ENCODE results near the gene TPP2.

The TPP2 gene

DNA sequence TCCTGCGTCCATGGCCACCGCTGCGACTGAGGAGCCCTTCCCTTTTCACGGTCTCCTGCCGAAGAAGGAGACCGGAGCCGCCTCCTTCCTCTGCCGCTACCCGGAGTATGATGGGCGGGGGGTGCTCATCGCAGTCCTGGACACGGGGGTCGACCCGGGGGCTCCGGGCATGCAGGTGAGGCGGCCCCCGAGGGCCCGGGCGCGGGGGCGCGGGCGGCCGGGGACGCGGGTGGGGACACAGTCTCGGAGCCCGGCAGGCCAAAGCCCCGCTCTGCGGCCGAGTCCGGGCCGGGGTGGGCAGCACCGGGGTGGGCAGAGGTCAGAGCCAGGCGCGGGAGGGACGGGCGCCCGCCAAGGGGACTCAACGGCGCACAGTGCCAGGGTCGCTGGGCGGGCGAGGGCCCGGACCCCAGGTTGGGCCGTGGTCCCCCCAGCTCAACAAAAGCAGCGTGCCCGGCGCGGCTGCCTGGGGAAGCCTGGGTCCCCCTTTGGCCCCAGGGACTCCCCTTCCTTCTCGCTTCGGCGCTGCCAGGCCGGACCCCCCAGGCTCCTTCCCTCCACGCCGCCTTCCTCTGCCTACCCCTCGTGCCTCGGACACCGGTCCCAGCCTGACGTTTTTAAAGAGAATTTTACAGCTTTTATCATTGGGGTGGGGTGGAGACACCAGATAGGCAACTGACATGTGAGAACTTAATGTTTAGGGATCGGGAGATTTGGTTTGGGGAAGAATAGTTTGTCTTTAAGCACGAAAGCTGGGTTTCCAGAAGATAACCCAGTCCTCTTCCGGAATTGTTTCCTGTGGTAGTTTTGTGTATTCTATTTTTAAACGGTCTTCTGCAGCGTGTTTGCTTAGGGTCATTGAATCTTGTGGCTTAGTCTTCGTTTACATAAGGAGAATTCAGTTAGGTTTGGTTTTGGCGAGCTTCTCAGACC is 509 bp downstream of the TPP2 start:
- DNase-seq (ENCODE audit: low spot score), result peak; percentile 22

DNA sequence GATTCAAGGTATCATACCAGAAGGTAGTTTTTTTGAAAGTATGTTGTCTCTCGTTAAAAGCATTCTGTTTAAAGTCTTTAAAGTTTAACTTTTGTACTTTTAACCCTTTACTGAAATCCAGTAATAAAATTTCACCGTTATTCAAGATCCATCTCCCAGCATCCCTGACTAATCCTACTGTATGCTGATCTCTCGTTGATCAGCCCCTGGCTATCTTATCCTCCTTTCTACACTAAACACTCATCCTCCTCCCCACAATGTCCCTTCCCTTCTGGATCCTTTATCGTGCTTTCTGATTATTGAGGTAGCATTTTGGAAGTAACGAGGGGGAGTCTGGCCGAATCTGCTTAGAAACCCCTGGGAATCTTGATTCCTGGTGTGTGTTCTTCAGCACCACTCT is 1.3 kb downstream of the TPP2 start:
- peak; percentile 14 for DNase-seq (ENCODE audit: low spot score)

DNA sequence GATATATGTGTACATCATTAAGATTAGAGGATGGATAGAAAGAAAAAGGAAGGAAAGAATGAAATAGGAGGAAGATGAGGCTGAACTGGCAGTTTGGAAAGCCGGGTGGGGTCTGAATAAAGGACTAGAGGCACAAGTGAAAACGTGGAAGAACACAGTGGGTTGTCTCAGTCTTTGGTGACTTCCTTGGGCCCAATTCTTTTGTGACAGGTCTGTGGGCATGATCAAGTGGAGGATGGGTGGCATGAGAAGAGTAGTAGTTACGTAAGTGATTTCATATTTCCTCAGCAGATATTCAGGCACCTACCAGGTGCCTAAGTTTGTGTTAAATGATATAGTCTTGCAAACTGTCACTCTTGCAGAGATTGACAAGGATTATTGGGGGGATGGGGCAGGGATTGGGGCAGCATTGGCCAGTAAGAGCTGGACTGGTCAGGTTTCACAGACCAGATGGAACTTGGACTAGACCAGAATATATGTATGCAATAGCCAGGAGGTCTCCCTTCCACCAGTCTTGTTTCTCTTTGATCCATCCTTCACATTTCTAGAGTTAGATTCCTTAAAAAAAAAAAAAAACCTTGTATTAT is 2.7 kb downstream of the TPP2 start:
- no peak for DNase-seq (ENCODE audit: low spot score)

DNA sequence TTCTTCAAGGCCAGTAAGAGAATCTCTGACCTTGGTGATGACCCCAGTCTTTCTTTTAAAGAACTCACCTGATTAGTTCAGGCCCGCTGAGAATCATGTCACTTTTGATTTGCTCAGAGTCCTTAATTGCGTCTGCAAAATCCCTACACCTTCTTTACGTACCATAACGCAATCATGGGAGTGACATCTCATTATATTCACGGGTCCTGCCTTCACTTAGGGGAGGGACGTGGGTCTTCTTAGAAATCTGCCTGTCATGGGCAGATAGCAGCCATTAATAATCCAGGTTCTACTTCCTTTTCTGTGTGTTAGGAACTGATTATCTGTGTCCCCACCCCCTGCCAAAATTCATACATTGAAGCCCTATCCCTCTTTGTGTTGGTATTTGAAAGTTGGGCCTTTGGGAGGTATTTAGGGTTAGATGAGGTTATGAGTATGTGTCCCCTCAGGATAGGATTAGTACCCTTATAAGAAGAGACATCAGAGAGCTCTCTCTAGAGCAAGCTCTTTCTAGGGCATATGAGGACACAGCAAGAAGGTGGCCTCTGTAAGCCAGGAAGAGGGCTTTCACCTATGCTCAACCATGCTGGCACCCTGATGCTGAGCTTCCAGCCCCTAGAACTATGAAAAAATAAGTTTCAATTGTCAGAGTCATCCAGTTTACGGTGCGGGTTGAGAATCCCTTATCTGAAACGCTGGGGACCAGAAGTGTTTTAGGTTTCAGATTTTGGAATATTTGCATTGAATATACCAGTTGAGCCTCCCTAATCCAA is 9.9 kb downstream of the TPP2 start:
- no peak for DNase-seq (ENCODE audit: low spot score)

DNA sequence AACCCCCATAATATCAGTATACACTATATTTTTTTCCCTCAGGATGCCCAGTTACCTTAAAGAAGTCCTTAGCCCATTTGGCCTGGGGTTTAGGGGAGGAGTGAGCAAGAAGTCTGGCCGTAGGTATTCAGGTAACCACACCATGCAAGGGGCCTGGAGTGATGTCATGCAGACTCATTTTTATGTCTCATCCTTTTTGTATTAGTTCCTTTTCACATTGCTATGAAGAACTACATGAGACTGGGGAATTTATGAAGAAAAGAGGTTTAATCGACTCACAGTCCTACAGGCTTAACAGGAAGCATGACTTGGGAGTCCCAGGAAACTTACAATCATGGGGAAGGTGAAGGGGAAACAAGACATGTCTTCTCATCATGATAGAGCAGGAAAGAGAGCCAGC is 12.2 kb downstream of the TPP2 start:
- no peak for DNase-seq (ENCODE audit: low spot score)

DNA sequence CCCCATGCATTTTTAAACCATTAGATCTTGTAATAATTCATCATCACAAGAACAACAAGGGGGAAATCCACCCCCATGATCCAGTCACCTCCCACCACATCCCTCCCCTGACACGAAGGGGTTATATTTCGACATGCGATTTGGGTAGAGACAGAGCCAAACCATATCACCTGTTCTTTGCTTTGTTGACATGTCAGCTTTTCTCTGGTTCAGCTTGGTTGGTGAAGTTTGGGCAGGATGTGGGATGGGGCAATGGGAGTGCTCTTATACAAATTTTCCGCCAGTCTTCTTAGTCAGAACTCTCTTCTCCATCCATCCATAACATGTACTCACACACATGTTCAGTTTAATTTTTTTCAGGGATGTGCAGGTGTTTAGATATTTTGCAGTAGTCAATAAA is 12.9 kb downstream of the TPP2 start:
- no peak for DNase-seq (ENCODE audit: low spot score)

DNA sequence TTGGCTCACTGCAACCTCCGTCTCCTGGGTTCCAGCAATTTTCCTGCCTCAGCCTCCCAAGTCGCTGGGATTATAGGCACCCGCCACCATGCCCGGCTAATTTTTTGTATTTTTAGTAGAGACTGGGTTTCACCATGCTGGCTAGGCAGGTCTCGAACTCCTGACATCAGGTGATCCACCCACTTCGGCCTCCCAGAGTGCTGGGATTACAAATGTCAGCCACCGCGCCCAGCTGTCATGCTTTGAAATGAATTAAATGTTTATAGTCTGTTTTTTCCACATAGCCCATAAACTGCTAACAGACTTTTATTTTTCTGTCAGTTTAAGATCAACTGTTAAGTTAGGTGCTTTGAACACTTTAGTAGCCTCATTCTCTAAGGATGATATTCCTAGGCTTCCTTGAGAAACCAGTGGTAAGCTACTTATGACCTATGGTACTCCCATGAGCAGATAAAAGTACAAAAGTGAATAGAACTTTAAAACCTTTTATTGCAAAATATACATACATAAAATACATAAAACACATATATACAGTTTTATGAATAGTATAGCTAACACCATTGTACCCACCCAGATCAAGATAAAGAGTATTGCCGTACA is 13.6 kb downstream of the TPP2 start:
- no peak for DNase-seq (ENCODE audit: low spot score)

DNA sequence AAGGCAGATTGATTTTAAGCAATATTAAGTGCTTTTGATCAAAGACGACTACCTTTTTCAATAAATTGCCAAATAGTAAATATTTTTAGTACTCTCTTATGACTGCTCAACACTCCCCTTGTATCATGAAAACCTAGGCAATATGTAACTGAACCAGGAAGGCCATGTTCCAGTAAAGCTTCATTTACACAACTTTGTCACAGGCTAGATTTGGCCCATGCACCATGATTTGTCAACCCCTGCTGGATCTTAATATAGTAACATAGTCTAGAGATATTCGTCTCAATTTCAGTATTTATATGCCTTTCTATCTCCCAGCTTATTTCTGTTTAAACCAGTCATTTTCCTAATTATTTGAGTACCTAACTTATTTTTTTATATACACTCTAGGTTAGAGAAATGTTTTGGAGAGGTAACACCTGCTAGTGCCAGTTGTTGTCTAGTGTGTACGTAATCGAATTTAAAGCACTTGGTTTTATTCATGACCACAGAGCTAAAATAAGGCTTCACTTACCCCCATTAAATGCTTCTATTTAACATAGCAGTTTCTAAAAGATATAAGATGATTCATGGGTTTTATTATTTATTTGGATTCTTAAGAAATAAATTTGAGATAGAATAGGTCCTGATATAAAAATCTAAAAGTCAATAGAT is 21.0 kb downstream of the TPP2 start:
- no peak for DNase-seq (ENCODE audit: low spot score)

DNA sequence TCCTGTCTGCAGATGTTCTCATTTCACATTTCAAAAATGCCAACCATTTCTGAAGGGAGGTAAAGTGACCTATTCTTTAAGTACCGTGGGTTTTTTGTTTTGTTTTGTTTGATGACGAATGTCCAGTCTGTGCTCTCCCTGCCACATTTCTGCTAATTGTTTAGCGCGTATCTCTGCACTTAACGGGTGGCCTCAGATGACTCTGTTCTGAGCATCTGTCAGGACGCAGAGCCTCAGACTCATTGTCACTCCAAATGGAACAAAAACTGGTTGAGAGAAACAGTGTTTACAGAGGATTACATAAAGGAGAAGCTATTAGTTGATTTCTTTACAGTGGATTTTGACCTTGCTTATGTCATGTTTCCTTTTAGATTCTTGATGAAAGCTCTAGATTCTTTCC is 23.7 kb downstream of the TPP2 start:
- DNase-seq (ENCODE audit: low spot score), result no peak

DNA sequence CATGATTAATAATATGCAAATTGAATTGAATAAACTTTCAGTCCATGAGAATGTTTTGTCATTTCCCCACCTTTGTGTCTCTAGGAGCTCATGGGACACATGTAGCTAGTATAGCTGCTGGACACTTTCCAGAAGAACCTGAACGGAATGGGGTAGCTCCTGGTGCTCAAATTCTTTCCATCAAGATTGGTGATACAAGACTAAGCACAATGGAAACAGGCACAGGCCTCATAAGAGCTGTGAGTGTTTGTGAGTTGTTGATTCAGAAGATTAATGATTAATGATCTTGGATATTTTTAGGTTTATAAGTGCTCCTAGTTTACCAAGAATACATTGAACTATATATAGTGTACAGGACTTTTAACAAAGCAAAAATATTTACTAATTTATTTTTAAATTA is 30.1 kb downstream of the TPP2 start:
- no peak for DNase-seq (ENCODE audit: low spot score)

DNA sequence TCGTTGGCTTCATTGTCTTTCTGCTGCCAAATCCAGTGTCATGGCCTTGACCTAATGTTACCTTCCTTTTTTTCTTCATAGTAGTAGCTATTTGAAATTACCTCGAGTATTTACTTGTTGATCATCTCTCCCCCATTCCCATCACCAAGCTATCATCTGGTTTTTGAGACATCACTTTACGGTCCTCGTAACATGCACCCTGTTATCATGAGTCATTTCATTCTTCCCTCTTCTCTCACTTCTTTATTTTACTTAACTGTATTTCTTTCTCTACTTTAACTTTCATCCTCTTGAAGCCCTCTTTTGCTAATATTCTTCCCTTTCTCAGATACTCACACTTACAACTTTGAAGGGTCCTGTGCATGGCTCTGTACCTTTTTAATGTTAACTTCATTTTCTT is 31.8 kb downstream of the TPP2 start:
- DNase-seq (ENCODE audit: low spot score), result no peak

DNA sequence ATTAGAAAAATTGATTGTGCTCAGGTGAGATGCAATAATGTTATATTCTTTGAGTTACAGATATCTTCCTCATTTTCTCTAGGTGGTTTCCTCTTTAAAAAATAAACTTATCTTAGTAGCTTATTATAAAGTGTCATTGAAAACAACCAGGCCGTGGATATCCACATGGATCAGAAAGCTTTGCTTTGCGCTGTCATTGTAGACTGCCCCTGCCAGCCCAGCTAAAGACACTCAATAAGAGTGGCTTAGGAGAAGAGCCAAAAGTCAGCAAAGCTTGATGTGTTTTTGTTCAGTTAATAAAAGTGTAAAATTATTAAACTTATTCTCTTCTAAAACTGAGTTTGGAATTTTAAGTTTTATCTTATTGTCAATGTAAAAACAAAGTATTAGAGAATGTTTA is 34.4 kb downstream of the TPP2 start:
- no peak for DNase-seq (ENCODE audit: low spot score)

DNA sequence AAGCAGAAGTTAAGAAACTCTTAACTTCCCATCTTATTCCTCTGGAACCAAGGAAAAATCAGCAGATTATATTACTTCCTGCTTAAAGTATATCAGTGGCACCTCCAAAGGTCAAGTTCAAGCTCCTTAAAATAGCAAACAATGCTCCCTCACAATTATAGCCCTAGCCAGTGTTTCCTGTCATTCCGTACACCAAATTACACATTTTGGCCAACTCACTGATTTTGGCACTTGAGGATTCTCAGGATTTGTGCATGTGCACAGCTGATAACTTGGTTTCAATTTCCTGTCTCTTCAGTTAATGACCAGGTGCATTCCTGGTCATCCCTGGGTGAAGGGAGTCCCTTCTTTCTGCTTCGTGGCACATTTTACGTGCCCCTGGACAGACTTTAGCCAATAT is 42.0 kb downstream of the TPP2 start:
- DNase-seq (ENCODE audit: low spot score), result no peak

DNA sequence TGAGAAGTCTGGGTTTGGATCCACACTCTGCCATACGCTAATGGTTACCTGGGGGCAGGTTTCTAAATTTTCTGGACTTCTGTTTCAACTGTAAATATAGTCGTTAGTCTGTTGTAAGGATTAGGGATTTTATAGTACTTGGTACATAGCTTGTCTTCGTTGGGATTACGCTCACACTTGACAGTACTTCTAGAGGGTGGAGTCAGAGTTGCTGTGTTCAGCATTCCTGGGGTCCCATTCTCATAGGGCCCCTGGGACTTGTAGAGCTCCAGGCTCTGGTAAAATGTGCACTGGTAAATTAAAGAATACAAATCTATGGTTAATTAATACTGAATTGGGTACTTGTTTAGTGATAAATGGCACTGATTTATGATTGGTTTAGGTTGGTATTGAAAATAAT is 45.2 kb downstream of the TPP2 start:
- DNase-seq (ENCODE audit: low spot score), result no peak

DNA sequence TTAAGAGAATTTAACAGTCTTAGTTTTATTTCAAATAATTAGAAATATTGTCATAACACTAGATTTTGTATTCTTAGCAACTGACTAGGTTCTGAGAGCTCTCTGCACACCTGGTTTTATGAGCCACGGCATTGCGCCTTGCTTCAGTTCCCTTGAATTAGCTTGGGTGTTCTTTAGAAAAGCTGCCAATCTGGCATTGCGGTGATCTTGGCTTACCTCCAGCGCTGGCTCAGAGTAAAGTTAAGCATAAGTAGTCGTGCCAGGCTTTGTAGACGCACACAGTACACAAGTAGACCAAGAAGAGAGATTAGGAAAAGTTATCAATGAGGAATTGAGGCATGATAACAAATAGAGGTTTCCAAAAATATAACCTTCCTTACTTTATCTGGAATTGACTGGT is 45.7 kb downstream of the TPP2 start:
- DNase-seq (ENCODE audit: low spot score), result no peak

DNA sequence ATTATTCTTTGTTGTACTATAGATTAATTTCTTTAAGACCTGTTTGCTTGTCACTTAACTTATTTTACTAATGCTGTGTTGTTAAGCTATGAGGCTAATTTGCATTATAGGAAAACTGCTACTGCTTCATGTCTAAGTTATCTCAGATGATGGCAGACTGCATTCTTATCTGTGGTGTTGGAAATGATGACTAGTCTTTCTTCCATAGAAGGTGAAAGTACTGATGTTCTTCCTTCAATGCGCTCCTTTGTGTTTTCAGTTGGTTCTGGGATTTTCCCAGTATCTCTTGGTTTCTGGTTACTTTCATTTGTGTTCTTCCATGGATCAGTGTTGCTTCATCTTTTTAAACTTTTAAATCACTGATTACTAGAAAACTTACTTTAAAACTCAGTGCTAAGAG is 46.9 kb downstream of the TPP2 start:
- no peak for DNase-seq (ENCODE audit: low spot score)

DNA sequence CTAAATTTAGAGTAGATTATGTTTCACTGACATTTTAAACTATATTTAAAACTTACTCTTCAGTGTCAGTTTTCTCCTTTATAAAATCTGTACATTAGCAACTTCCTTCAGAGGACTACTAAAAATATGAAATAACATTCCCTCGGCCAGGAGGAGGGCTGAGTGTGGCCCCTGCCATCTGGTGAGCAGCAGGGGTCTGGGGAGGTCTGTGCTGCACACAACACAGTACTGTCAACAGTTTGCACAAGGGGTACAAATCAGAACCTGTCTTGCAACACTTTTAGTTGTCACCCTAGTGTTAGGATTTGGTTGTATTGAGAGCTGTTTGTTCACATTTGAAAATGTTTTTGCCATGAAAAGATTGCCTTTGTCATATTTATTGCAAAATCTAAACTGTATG is 48.9 kb downstream of the TPP2 start:
- DNase-seq (ENCODE audit: low spot score), result no peak

DNA sequence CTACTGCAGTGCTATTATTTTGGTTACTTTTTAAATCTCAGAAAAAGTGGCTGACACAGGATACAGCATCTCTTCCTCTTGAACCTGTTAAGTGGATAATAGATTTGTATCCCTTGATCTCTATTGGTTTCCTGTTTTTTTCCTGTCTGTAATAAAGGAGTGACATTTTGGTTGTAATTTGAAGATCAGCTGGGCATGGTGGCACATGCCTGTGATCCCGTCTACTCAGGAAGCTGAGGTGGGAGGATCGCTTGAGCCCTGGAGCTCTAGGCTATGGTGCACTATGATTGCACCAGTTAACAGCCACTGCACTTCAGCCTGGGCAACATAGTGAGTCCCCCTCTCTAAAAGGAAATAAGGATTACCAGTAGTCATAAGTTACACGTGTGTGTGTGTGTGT is 51.3 kb downstream of the TPP2 start:
- no peak for DNase-seq (ENCODE audit: low spot score)

DNA sequence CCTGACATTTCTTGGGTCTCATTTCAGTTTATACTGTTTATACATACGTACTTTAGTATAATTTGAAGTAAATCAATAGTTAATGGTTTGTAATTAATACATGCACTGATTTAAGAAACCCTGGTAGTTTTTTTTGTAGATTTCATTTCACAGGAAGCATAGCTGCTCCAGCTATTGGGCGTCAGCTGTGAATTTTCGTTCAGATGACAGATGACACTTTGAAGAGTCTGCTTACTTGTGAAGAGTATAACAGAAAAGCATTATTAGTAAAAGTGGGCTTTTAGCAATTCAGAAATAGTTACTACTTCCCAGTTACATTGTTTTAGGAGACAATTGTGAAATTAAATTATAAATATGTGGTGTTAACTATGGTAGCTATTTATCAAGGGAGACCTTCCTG is 53.7 kb downstream of the TPP2 start:
- DNase-seq (ENCODE audit: low spot score), result no peak

DNA sequence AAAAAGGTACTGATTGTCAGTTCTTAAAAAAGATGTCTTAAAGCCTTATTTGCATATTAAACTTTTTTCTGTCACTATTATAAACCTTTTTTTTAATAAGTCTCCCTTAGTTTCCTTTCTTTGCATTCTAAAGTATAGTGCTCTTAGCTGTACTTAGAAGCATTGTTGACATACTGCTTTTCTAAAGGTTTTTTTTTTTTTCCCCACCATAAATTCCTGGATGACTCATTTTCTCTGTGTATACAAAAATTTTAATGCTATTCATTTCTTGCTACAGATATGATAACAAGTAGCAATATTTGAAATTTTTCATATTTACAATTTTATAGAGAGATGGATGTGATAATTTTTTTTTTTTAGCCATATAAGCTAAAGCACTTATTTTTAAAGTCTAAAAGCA is 54.6 kb downstream of the TPP2 start:
- no peak for DNase-seq (ENCODE audit: low spot score)

DNA sequence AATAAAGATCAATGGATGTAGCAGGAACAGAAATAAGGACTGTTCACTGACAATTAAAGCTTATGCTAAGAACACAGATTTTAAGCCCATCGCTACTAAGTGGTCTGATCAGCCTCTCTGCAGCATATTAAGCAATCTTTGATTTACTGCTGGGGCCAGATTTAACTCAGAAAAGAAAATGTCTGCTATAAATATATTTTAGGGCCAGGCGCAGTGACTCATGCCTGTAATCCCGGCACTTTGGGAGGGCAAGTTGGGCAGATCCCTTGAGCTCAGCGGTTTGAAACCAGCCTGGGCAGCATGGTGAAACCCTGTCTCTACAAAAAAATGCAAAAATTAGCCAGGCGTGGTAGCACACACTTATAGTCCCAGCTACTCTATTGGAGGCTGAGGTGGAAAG is 55.1 kb downstream of the TPP2 start:
- DNase-seq (ENCODE audit: low spot score), result no peak

DNA sequence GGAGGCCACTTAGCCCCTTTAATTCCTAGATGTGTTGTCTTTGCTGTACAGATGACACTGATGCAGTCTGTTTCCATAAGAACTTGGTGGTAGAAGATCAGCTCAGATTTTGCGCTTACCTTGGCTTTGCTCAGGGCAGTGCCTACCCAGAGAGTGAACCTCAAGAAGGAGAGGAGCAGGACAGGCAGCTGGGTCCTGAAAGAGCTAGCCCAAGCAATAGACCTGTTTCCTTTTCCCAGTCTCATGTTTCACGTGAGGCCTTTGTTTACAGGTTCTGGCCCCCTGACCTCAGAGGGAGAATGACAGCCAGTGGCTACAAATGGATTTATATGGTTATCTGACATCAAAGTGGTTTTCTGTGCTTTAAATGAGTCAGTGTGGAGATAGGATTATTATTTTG is 58.0 kb downstream of the TPP2 start:
- no peak for DNase-seq (ENCODE audit: low spot score)
